ENCODE results near the gene WDR7.

Gene WDR7

DNA sequence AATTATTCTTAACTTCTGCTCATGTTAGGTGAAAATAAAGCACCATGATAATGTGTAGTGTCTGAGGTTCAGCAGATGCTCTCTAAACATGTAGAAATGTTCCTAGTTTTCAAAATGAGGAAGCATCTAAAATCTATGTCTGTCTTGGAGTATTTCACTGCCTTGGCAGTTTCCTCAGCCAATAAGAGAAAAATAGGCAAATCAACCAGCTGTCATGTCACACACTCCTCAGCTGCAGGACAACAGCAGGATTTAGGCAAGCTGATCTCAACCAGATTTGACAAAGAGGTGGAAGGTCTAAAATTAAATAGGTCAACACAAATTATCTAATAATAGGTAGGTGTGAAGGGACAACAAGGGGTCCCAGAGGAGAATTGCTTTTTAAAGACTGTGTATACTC lies 331.6 kb downstream of the WDR7 start:
- in situ Hi-C loops (cut with MboI; ENCODE audit: low sequenced_read_pairs) = no loop called here

DNA sequence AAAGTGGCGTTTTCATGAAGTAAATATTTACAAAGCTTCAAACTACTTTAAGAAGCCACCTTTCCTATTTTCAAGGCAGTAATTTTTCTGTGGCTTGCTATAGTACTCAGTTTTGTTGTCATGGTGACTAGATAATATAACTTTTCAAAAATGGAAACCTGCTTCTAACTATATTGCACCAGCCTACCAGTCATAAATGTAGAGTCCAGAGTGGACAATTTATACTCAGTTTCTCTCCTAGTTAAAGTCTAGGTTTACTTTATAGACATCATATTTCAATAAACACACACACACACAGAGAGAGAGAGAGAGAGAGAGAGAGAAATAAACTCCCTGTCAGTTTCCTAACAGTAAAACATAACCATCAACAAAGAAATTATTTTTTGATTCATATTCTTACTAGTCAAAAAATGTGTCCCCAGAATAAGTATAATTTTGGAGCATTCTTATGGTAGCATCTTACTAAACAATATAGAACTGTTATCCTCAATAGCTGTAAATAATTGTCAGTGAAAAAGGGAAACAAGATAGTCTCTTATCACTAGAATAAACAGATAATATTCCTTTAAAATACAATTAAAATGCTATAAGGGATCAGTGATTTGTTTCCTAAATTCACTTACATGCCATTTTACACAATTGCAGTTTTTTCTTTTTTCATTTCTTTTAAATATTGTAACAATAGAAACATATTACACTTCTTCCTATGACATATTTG lies 332.3 kb downstream of the WDR7 start:
- in situ Hi-C loops (cut with MboI; ENCODE audit: low sequenced_read_pairs) = no loop called here

DNA sequence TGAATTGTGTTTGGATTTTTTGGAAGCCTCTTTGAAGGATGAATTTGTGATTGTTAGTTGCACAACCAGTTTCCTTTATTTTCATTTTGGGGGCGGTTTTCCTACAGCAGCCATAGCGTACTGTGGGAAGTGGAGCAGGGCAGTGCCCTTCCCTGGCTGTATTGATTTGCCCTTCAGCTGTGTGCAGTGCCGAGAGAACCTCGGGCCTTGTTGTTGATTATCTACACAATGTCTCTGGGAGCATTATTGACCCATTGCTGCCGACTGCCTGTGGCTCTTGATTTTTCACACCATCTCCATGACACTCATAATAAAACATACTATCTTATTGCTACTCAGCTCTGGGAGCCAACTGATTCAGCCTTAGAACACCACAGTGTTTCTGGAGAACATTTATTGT lies 333.6 kb downstream of the WDR7 start:
- in situ Hi-C loops (cut with MboI; ENCODE audit: low sequenced_read_pairs) = no loop called here

DNA sequence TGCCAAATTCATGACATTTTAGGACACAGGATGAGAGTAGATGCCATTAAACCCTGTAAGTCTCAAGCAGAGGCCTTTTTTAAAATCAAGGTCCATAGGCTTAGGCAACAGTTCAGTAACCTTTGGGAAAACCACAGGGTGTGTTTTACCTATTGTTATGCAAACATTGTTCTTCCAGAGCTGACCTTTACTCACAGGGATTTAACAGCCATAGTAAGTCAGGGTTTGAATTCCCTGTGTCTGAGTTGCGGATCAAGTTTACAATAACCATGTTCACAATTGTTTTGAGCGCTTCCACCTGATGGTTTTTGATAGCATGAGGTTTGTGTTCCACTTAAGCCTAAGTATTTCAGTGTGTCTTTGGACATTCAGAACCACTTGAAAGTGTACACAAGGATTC lies 335.7 kb downstream of the WDR7 start:
- in situ Hi-C loops (cut with MboI; ENCODE audit: low sequenced_read_pairs) = no loop called here

DNA sequence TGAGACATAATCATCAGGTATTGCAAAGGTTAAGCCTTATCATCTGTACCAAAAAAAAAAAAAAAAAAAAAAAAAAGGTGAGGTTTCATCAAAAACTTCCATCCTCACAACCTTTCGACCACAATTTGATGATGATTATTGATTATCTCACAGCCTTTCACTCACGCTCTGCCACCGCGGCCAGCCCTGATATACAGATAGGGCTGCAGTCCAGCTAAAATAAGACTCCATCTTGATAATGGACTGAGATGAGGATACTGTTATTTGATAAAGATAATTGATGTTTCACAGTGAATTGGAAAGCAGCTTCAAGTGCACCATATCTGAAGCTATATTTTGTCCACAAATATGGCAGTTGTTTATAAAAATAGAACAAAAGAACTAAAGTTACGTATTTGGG lies 336.1 kb downstream of the WDR7 start:
- in situ Hi-C loops (cut with MboI; ENCODE audit: low sequenced_read_pairs) = no loop called here

DNA sequence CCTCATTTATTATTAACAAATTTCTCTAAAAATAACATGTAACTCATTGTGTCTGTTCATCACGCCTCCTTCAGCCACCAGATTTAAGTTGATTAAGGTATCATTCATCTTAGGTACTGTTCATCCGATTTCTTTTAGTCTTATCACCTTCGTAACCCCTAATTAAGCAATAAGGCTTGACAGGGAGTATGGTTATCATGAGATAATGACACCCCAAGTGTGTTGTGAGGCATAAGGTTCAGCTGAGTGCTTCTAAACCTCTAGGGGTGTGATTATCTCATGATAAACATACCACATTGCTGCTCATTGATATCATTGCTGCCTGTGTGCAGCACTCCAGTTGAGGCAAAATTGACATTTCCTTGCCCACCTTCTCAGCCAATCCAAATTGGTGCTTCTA lies 336.9 kb downstream of the WDR7 start:
- in situ Hi-C loops (cut with MboI; ENCODE audit: low sequenced_read_pairs) = no loop called here

DNA sequence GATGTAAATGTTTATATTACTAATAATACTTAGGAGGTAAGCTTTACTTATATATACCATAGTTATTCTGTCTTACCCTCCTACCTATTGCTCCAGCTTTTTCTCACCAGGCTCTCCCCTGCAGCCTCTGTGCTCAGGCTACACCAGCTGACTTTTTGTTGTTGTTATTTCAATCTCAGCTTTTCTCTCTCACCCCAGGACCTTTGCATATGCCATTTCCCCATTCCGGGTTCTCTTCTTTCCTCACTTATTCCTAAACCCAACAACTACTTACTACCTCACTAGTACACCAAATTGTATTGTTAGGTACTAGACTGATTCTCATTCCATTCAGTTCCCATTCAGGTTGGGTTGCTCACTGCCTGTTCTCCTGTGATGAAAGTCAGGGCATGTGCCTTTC lies 339.5 kb downstream of the WDR7 start:
- in situ Hi-C loops (cut with MboI; ENCODE audit: low sequenced_read_pairs) = no loop called here

DNA sequence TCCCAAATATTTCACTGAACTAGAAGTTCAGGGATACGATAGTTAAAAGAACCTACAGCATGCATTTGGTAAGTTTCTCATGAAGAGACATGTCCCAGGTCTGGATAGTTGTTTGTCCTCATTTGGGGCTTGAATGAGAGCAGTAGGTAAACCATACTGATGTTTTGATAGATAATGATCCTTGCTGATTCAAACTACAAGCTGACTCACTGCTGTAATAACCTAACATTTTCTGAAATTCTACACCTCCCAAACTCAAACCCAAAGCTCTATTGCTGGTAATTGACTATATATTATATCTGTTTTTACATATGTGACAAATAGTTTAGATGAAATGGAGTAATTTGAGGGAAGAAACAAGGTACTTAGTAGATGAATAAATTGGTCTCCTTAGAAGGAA lies 341.6 kb downstream of the WDR7 start:
- in situ Hi-C loops (cut with MboI; ENCODE audit: low sequenced_read_pairs) = no loop called here

DNA sequence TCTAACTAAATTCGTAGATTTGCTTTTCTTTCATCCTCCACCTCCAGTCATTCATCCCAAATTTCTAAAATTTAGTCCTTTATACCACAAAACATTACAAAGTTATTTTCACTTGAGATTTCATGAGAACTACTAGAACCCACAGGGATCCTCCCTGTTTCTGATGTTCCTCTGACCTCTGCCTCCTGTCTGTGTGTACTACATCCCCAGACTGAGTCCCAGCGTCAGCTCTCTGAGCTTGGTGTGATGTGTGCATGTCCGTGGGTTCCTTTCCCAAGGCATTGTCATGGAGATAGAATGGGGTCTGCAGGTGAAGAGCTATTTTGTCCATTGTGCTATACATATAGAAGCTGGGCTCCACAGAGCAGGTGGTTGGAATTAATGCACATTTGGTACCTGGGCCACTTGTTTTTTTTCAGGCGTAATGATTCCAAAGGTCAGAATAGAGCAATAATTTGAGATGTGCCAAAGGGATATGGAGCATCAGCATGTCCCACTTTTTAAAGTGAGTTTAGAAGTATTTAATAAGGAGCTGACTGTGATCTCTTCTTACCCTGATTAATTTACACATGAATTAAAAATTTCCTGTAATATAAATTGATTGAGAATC lies 344.5 kb downstream of the WDR7 start:
- in situ Hi-C loops (cut with MboI; ENCODE audit: low sequenced_read_pairs) = no loop called here

DNA sequence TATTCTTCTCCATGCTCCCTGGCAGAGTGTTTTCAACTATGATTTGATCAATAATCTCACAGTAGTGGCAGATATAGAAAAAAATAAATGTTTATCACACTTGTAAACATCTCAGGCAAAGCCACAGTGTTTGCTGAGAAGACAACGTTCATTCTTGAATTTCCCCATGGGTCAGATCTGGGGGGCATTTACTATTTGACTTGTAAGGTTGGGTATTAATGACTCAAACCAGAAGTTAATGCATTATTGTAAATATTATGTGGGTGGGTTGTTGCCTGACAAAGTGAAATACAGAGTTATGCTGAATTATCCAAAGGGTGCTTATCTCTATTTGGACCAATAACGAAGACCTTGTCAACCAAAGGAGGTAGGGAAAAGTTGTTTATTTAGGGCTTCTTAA lies 346.0 kb downstream of the WDR7 start:
- in situ Hi-C loops (cut with MboI; ENCODE audit: low sequenced_read_pairs) = no loop called here

DNA sequence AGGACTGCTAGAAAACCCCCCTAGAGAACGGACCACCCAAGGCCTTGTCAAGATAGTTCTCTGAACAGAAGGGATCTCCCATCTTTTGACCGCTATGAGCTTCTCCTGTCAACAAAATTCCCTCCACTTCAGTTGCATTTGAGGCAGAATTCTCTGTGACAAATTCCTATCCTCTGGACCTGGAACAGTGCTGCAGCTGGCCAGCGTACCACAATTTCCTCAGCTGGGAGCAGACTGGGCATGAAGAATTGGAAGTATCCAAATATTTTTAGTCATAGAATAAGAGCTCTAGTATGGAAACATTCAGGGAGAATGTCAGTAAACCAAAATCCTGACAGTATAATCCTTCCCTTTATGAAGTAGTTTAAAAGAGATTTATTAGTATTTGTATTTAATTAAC lies 348.7 kb downstream of the WDR7 start:
- in situ Hi-C loops (cut with MboI; ENCODE audit: low sequenced_read_pairs) = no loop called here

DNA sequence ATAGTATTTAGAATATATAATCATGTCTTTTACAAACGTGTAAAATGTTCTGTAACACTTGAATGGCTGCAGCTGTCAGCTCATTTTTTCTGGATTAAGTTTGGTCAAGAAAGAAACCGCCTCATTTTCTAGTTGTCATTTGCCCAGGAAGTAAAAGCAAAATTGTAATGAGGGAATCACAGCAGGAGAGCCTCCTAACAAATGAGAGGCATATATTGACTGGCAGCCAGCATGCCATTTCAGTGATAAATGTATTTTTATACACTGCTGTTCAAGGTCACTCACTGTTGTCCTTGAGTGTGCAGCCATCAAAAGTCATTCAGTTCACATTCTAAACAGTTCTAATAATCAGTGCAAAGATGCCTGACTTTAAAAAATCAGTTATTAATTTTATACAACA lies 351.5 kb downstream of the WDR7 start:
- in situ Hi-C loops (cut with MboI; ENCODE audit: low sequenced_read_pairs) = no loop called here

DNA sequence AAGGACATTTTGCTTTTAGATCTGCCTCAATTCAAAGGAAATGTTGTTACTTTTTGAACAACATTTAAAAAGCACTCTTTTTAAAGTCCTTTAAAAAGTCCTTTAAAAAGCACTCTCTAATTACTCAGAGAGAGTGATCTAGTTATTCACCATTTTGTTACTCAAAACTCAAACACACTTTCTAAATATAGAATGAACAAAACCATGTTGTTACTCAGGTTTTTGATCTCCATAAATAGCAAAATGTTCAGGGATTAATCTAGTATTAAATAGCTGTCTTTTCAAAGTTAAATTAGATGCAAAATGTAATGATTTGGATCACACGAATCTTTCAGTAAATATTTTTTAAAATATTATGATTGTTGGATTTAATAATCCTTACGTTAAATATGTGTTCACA lies 352.2 kb downstream of the WDR7 start:
- in situ Hi-C loops (cut with MboI; ENCODE audit: low sequenced_read_pairs) = no loop called here

DNA sequence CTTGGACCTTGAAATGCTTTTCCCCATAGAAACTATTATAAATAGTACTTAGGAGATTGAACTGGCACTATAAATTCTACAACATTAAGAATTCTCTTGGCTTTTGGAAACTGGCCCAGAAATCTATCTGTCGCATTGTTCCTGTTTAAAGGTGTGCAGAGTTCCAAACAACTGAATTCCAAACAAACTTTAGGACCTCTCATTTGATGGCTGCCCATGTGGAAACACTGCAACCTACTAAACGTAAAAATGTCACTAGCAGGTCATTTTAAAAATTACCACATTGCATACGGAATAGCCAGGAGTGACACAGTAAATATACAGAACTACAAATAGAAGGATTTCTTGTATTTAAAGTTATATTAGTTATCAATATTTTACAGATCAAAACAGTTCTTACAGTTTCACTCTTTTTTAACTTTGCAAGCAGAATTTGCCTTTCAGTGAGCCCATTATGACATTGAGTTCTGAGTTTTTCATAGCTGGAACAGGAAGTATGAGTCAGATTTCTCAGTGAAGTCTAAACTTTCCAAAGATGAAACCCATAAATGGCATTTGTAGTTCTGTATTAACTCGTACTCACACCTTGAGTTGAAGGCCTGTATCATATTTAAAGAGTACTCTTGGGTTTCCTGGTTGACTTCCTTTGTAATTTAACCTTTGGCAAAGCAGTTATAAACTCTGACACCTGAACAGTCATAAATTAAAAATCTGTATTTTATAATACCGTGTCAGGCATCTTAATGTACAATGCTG lies 353.4 kb downstream of the WDR7 start:
- in situ Hi-C loops (cut with MboI; ENCODE audit: low sequenced_read_pairs) = no loop called here

DNA sequence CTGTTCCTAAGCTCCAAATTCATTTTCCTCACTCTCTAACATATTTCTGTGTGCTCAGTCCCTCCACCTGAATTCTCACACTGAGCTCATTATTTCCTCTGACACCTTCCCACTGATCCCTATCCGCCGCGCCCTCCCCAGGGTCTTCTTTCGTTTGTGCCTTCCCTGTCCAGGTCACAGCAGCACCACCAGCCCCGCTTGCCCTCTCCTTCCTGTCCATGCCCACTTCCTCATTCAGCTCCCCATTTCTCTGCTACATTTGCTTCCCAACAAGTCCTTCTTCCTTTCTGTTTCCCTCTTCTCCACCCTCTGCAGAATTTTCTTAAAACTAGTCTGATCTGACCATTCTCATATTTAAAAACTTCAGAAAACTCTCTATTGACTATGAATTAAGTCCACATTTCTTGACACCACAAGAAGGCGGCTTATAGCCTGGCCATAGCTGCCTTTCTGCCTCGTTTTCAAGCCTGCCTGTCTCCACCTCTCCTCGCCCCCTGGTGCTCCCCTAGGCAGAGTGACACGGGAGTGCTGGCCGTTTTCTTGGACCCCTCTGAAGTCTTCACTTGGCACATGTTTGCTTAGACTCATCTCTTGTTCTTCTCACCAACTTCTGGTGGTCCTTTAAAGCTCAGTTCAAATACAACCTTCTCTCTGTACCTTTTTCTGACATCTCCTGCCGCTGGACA lies 357.0 kb downstream of the WDR7 start:
- in situ Hi-C loops (cut with MboI; ENCODE audit: low sequenced_read_pairs) = no loop called here

DNA sequence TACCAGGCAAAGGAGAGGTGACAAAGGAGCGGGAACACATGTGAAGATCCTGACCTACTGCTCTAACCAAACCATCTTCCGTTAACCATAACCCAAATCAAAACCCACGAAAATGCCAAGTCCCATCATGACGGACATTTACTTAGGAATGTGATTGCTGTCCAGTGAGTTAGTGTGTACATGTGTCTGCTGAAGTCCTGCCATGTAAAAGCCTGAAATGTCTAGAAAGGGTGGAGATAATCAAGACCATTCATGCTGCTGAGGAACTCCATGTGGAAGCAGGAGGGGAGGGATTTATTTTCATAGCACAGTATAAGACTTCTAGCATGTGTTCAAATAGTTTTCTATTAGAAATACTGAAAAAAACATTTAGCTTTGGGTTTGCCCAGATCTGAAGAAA lies 358.7 kb downstream of the WDR7 start:
- in situ Hi-C loops (cut with MboI; ENCODE audit: low sequenced_read_pairs) = no loop called here

DNA sequence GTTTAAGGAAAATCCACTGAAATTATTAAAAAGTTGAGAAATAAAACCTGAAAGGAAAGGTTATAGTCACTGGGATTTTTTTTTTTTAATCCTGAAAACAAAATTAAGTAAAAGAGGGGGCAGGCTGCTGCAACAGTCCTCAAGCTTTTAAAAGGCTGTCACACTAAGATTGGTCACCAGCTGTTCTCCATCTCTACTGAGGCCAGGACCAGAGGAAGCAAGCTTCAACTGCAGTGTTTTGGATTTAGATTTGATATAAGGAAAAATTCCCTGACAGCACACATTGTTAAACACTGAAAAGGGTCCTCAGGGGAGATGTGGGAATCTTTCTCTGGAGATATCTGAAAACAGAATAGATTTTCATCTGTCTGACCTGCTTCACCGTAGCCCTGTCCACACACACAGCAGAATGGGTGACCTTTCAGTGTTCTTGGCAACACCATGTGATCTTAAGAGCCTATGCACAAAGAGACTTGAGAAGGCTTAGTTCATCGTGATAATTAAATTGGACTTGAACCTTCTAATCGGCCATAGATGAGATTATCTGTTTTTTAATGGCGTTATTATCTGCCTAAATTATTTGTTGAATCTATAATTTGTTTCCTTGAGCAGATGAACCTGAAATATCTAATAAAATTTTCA lies 363.7 kb downstream of the WDR7 start:
- in situ Hi-C loops (cut with MboI; ENCODE audit: low sequenced_read_pairs) = no loop called here

DNA sequence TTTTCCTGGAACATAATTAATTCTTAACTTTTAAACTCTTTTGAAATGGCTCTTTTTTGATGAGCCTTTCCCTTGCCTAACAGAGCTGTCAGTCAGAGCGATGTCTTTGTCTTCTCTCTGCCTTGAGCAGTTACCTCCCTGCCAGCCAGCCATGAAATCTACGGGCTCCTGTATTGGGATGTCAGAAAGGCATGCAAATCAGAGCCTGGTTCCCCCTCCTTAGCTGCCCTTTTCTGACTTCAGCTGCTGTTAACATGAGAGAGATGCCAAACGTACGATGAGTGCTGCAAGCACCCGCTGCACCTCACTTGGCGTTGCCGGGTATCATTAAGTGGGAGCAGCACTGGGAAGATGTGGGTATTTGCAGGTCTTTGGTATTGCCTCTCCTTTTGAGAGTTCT lies 364.3 kb downstream of the WDR7 start:
- in situ Hi-C loops (cut with MboI; ENCODE audit: low sequenced_read_pairs) = no loop called here

DNA sequence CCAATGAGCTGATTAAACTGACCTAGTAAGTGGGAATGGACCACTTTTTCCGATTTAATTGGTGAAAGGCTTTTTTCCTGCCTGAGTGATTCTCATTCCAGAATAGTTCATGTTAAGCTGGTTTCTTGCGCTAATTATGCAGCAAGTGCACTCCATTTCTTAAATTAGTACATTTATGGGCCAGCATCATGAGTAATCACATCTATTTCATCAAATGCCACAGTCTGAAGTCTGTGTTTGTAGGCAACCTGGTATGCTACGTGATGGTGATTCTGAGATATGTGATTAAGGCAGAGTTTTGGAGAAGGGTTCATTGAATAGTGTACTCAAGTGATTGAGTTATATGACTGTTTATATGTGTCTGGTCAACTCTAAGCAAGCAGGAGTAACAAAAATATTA lies 367.7 kb downstream of the WDR7 start:
- in situ Hi-C loops (cut with MboI; ENCODE audit: low sequenced_read_pairs) = no loop called here

DNA sequence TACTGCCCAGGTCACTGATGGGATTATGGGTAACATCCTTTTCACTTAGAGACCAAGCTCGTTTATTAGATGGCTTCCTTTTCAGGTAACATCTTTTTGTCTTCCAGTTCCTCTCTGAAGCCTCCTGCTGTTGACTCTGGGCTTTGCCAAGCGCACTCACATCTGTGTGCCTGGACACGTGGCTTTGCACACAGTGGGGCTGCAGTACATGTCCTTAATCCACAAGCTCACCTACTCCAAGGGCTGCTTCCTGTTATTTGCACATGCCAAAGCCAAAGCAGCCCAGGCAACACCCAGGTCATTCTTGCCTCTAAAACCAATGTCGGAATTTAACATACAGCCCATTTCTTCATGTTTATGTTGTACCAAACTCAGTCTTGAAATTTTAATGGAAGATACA lies 371.6 kb downstream of the WDR7 start:
- in situ Hi-C loops (cut with MboI; ENCODE audit: low sequenced_read_pairs) = no loop called here

DNA sequence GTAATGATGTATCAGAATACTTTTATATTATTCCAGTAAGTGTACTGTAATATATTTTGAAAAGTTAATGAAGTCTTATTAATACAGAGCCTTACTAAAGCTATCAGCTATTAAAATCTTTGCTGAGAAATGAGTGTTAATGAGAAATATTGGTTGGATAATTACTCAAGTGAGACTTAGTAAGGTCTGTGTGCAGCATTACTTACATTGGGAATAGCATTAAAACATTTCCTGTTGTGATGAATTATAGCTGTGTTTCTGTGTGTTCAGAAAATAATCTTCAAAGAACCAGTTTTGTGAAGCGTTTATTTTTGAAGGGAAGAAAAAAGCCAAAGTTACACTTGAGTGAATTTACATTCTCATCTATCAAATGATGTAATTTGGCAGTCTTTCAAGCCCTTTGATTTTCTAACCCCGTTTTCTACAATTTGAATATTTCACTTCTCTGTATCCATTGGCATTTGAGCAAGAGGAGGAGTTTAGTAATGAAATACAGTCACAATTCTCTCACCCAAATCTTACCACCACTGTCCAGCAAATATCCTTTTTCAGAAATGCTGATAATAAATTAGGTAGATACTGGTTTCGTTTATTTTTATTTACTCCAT lies 372.2 kb downstream of the WDR7 start:
- in situ Hi-C loops (cut with MboI; ENCODE audit: low sequenced_read_pairs) = no loop called here
